AG08395 (cell line): Measurements from ENCODE around the gene NPAS2.

ENCODE experiments used
- DNase-seq: peaks from one replicate; pipeline ENCODE4 v3.0.0; 2012; ENCODE audit warnings: mixed read lengths, low spot score

NPAS2 gene

DNA sequence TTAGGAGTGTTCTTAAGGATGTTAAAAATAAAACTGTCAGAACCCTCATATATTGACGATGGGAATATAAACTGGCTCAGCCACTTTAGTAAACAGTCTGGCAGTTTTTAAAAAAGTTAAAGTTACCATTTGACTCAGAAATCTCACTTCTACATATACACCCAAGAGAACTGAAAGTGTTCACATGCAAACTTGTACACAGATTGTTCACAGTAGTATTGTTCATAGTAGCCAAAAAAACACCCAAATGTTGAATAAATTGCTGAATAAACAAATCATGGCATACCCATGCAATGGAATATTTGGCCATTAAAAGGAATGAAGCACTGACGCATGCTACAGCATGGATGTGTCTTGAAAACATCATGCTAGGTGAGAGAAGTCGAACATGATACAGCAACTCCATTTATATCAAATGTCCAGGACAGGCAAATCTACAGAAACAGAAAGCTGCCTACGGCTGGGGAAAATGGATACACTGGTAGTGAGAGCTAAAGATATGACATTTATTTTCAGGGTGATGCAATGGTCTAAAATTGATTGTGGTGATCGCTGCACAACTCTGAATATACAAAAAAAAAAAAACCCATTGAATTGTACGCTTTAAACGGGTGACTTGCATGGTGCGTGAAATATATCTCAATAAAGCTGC, 192.2 kb downstream of the NPAS2 start:
- DNase-seq: no peak

DNA sequence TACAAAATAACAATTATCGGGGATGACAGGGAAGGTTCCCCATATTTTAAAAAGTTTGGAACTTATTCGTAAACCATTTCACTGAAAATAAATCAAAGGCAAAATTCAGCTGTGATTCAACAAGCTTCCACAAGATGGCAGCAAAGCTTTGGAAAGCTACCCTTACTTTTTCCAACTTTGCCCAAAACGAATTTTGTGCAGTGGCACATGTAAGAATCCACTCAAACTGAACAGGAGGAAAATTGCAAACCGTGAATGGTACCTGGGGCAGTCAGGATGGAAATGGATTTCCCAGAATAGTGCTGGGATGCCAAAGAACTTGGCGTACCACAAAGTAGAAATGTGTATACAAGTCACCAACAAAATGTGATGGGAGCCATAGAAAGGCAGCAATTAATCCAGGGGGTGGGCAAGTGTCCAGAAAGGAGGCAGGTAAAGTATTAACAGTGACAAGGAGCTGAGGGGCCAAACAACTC, 192.8 kb downstream of the NPAS2 start:
- peak; percentile 55 for DNase-seq

DNA sequence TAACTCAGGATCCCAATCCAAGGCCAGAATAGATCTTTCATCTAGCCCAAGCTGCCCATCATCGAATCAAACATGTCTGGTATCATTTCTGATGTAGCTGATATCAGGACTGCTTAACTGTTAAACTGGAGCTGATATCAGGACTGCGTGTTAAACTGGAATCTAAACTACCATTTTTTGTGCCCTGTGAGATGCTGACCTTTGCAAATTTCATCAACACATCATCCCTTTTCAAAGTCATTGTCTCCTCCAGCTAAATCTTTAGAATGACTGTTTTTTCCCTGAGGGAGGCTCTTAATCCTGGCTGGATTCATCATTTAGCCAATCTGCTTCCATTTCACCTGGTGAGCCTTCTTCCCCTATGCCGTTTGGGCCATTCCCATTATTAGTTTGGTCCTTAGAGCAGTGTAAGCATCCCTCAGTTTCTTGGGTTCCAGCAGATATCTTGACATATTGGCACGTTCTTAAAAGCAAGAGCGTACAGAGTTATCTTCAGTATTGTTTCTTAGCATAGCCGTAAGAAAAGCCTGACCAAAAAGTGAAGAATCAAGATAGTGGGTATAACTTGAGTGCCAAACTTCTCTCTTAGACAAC, 194.4 kb downstream of the NPAS2 start:
- DNase-seq: no peak

DNA sequence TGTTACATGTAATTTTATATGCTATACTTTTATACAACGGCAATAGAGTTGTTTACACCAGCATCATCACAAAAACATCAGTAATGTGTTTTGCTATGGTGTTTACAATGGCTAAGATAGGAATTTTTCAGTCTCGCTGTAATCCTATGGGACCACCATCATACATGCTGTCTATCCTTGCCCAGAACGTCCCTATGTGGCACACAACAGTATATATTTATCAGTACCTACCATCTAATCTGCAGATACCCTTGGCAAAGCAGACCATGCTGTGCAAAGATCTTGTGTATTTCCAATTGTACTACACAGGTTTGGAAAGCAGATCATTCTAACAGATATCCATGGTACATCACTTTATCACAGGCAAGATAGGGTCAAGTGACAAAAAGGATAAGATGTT, 197.4 kb downstream of the NPAS2 start:
- DNase-seq: no peak

DNA sequence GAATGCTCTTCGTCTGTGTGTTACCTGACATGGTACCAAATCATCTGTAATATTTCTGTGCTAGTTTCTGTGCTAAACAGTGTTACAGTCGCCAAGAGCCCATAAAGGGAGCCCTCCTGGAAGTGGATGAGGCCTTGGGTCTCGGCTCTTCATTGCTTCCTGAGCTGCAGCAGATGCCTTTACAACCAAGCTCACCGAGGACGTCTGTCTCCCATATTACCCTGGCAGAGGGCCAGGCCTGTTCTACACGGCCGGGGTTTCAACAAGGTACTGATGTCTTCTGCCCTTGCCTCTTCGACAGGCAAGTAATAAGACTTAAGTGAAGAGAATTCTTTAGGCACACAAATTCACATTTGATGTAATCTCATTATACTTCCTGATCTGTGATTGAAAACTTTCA, 199.0 kb downstream of the NPAS2 start:
- DNase-seq: no peak

DNA sequence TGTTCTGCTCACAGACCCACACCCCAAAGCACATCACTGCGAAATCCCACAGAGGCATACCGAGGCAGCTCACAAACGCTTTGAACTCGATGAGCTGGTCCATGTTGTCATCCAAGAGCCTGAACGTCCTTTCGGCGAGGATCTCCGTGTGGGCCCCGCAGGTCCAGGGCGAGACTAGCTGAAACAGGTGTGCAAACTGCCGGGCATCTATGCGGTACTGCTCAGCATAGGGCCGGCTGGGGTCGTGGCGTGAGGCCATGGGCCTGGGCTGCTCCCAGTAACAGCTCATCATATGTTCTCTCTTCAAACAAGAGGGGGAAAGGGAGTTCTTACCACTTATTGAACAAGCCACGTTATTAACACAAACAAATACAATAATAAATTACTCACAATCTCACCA, 202.3 kb downstream of the NPAS2 start:
- DNase-seq: no peak

DNA sequence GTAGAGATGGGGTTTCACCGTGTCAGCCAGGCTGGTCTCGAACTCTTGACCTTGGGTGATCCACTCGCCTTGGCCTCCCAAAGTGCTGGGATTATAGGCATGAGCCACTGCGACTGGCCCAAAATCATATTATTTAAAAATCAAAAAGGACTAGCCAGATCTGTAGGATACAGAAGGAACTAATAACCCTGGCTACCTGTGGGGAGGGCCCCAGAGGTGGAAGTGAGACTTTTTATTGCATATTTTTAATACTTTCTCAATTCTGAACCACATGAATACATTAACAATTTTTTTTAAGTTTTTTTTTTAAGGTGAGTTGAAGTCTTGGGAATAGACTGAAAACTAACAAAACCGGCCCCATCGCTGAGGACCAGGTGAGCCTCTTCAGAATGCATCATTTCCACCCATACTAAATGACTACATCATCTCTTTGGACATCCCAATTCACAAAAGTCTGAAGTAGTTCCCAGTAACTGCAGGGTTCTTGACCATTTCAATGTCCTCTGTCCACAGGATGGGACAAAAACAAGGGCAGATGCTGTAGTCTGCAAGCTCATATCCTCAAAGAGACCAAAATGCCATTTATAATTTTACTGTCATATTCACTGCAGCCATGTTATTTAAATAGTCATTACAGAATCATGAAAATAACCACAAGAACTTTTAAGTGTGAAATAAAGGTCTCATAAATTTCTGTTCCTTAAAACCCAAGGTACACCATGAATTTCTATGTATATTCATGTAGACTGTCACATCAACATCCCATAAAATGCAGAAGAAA, 203.6 kb downstream of the NPAS2 start:
- DNase-seq: no peak

DNA sequence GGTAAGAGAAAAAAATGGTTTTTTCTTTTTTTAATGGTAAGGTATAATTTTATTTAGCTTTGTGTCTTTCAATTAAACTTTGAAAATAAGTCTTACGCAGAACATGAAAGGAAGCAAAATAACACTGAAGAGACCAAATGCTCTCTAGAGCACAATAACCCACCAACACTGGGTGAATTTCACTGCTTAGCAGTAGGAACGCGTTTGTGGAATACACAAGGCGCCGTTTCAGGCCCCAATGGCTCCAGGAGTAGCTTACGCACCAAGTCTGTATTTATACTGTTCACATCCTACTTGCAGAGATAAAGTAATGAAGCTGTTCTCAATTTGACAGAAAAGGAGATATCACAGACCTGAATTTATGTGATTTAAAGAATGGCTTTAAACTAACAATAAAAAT, 205.6 kb downstream of the NPAS2 start:
- DNase-seq: no peak

DNA sequence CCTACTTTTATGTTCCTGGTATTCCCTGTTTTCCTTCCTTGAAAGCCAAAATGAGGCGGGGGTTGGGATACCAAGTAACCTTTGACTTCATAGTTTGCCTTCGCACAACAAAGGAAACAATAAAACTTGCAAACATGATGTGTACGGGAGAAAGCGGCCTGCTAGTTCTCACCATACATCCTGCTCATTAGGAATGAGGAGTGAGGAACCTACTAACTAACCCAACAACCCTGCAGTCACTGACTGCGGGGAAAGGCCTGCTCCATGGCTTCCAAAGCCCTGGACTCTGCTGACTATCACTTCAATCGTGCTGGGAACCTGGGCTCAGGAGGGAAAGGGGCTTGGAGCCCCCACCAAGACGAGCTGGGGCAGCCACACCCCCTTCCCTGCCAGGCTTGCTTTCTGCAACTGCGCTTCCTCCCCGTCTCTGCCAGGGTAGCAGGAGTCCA, 206.3 kb downstream of the NPAS2 start:
- no peak for DNase-seq

DNA sequence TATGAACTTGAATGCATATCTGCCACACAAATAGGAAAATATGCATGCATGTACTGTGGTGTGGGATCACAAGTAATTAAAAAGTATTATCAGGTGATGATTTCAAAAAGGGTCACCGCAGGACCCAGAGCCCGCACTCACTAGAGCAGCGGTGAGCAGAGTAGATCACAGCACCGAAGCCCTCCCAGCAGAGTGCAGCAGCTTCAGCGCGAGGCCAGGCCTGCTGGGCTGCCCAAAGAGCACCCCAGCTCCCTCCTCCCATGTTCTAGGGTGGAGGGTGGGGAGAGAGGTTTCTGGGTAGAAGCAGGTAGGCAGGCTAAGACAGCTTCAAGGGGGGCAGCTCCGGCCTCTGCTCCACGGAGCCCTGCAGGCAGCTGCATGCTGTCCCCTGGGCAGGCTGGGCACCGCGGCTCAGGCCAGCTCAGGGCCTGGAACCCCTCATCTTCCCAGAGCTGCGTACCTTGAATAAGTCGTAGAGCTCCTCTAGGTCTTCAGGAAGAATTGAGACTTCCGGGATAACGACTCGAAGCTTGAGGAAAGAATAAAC, 207.1 kb downstream of the NPAS2 start:
- no peak for DNase-seq

DNA sequence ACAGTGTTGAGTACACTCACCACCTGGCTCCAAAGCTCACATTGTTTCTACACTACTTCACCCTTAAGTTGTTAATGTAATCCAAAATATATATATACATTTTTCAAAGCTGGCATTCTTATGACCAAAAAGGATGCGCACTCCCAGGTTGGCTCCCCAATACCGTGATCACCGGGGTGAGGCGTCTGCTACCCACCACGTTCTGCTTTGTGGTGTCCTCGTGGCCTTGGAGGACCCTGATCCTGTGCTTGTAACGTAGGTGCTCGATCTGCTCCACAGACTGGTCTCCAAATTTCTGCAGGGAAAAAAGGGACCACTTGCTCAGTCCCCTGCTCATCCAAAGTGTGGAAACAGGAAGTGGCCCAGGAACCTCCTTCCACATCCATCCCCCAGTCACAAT, 207.9 kb downstream of the NPAS2 start:
- no peak for DNase-seq

DNA sequence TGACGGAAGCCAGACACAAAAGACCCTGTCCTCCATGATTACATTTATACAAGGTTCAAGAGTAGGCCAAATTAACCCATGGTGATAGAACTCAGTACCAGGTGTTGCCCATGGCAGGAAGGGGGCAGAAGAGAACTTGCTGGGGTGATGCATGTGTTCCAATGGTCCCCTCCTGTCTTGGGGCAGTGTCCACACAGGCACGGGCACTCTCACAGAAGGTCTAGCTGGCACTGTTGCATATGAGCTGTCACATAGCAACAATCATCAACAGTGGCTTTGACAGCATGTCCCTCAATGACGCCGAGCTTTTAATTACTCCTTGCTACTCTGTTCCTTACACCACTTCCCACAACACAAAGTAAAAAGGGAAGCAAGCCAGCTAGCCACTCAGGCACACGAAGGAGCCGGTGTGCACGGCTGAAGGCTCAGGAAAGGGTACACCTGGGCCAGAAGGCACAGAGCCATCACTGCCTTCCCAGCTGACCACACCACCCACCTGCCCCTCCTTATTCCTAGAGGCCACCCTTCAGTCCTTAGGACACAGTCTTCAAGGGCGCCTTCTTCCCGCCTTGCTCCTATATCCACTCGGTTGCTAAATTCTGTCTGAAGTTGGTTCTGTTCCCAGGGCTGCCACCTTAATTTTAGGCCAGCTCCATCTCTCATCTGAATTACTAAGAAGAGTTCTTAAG, 211.1 kb downstream of the NPAS2 start:
- no peak for DNase-seq

DNA sequence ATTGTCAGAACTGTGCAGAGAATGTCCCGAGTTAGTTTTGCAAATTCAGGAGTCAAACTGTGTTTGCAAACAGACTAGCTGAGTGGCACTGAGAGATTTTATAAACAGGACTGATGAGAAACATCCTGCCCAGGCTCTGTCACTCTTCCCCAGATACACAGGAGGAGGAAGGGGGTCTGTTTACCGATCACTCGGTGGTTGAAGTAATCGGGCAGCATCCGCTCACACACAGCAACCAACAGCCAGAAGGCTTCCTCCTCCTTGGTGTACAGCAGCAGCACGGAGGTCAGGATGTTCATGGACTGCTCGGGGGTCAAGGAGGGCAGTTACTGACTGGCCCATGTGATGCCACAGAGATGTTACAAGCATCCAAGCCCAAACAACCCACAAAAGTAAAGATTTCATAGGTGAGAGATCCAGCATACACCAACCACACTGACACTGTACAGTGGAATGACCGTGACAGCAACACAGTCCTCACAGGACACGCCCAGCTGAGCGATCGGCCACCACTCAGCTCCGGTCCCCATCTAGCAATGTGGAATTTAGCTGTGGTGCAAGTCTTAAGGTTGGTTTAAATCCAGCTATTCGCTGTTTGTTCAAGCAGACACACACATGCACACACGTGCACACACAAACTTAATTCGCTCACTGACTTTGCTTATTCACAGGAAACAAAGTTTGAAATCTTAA, 212.3 kb downstream of the NPAS2 start:
- DNase-seq: no peak

DNA sequence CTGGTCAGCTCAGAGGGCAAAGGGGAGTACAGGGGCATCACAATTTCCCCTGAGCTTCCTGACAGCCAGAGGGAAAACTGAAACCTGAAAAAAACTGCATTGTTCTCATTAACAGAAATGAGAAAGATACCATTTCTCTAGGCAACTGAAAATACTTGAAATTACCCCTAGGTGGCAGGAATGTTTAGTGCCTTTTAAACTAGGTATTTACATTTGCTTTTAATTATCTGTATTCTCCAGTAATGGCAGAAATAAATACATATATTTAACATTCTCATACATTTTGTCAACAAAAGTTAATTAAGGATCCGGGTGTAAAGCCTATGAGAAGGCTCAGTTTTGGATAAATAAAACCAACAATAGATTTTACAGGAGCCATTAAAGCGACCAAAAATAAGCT, 216.6 kb downstream of the NPAS2 start:
- peak; percentile 60 for DNase-seq

DNA sequence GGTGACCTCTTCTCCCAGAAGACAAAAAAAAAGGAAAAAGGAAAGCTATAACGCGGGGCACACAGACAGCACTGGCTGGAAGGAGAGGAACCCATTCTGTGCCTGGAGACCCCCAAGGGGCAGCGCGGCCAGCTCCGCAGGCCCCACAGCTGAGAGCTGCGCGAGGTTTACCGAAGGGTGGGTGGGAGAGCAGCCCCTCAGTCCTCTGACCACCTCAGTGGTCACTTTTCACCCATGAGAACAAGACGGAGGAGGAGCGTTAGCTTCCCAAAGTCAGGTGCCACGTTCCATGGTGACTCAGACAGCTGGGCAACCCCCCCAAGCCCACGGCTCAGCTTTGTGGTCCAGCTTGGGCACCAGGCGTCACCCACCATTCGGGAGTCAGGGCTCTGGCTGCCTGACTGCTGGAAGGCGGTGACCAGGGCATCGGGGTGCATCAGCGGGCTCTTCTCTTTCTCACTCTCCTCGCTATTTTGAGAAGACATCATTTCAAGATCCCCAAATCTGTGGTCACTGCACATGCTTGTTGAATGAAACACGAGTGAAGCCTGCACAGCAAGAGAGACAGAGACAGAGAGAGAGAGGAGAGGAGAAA, 217.3 kb downstream of the NPAS2 start:
- no peak for DNase-seq

DNA sequence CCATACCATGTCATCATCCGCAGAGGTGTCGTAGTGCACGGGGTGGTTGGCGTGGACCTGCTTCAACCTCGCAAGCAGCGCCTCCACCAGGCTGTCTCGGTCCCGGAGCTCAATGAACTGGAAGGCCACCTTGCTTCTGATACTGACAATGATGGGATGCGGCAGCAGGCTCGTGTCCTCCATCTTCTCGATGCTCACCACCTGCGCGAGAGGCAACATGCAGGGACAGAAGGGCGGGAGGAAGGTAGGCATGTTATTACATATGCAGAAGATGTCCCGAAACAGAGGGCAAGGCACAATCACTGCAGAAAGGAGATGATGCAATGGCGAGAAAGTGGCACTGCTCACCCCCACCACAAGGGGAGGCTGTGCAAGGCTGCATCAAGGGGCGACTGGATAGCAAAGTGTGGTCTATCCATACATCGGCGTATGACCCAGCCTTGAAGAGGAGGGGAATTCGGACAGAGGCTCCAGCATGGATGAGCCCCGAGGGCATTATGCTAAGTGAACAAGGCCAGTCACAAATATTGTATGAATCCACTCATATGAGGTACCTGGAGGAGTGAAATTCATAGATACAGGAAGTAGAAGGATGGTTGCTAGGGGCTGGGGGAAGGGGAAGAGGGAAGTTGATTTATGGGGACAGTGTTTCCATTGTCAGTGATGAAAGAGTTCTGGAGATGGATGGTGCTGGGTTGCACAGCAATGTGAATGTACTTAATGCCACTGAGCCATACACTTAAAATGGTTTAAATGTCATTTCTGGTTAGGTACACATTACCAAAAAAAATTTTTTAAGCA, 218.7 kb downstream of the NPAS2 start:
- DNase-seq: no peak

DNA sequence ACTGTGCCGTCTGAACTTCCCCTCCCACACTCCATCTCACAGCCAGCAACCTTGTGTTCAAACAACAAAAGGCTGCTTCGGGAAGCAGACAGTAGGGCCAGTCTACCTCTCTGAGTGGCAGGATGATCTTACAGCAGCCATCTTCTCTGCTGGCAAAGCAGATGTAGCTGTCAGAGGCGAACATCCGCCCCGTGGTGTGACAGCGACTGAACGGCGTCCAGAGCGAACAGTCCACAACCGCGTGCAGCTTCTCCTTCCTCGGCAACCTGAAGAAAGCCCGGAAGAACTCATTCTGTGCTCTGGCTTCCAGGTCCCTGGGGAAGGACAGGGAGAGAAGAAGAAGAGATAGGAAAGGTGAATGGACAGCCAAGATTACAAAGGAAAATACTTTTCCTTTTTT, 220.1 kb downstream of the NPAS2 start:
- no peak for DNase-seq

DNA sequence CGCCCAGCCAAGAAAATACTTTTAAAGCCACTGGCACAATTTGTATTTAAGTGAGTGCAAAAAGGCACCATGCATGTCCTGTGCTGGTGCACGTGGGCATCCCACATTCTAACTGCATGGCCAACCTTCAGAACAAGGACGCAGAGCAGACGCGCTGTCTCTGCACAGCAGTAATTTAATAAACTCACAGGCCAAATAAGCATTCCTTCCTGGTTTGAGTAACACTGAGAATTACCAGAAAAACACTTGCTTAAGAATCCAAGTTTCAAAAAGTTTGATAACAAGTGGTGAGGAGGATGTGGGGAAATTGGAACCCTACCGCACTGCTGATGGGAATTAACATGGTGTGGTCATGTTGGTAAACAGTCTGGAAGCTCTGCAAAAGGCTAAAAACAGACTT, 220.8 kb downstream of the NPAS2 start:
- DNase-seq: no peak

DNA sequence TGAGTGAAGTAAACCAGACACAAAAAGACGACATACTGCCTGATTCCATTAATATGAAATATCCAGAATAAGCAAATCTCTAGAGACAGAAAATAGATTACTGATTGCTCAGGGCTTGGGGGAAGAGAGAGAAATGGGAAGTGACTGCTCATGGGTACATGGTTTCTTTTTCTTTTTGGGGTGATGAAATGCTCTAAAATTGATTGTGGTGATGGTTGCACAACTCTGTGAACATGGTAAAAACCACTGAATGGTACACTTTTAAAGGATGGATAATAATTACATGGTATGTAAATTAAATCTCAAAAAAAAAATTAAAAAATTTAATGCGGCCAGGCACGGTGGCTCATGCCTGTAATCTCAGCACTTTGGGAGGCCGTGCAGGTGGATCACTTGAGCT, 221.5 kb downstream of the NPAS2 start:
- no peak for DNase-seq

DNA sequence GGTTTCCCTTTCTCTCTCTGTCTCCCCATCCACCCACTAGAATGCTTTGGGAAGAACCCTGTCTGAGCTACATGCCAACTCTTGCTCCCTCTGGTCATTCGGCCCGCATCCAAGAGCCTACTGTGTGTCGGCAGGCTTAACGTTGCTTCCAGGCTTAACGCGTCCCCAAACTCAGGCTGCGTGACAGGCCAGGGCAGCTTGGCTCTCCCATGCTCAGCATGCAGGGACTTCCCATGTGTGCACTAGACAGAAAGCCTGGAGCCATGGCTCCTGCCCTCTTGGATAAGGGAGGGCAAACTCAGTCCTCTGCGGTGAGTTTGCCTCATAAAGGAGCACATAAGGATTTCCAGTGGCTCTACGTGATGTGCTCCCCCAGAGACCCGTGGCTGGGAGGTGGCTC, 225.4 kb downstream of the NPAS2 start:
- DNase-seq: no peak
